HepG2 (cell line): ENCODE data around the gene ARHGAP19. TPM values are rescaled to one million over a fixed set of nuclear protein-coding genes. Genes with fewer than 3 reads are reported as not detected.

ENCODE experiments used
- ARID2 ChIP-seq: sonication (generic); formaldehyde crosslinking; IDR thresholded peaks from 2 replicates; pipeline ENCODE4 v1.8.1; 2022; ENCODE audit warnings: mild to moderate bottlenecking, missing genetic modification reagents, borderline replicate concordance
- ARNTL ChIP-seq: sonication (generic); formaldehyde crosslinking; IDR thresholded peaks from 2 replicates; pipeline ENCODE4 v1.4.0; 2020; ENCODE audit warnings: mild to moderate bottlenecking, missing genetic modification reagents
- ATM ChIP-seq: fragments of 450-650 bp; IDR thresholded peaks from 2 replicates; pipeline ENCODE4 v1.7.1; 2017; ENCODE audit warnings: mild to moderate bottlenecking, borderline replicate concordance
- FOXJ3 ChIP-seq: sonication (generic); formaldehyde crosslinking; IDR thresholded peaks from 2 replicates; pipeline ENCODE4 v1.4.0; 2020; ENCODE audit warnings: missing genetic modification reagents, mild to moderate bottlenecking, borderline replicate concordance
- FOXK2 ChIP-seq: fragments of 450-650 bp; IDR thresholded peaks from 2 replicates; pipeline ENCODE4 v1.6.1; 2016
- ISL2 ChIP-seq: sonication (generic); formaldehyde crosslinking; IDR thresholded peaks from 2 replicates; pipeline ENCODE4 v1.5.0; 2020; ENCODE audit warnings: missing genetic modification reagents
- LCORL ChIP-seq, 2 experiments: fragments of 450-650 bp in 1 of 2; sonication (generic) in 1 of 2; formaldehyde crosslinking in 1 of 2; IDR thresholded peaks; 2 replicates each; pipeline versions ENCODE4 v1.5.0 to v1.6.1; 2017 to 2020; ENCODE audit warnings: antibody characterized with exemption in 1 of 2, missing genetic modification reagents in 1 of 2
- TFE3 ChIP-seq: IDR thresholded peaks from 2 replicates; pipeline ENCODE4 v1.6.1; 2016
- XRCC5 ChIP-seq: fragments of 200-400 bp; formaldehyde crosslinking; optimal IDR thresholded peaks from 2 replicates; pipeline ENCODE3; 2017; ENCODE audit warnings: mild to moderate bottlenecking, low read length
- ZBTB37 ChIP-seq: sonication (generic); formaldehyde crosslinking; IDR thresholded peaks from 2 replicates; pipeline ENCODE4 v1.4.0; 2020; ENCODE audit warnings: mild to moderate bottlenecking, missing genetic modification reagents
- ZNF326 ChIP-seq: sonication (generic); formaldehyde crosslinking; IDR thresholded peaks from 2 replicates; pipeline ENCODE4 v1.4.0; 2020; ENCODE audit warnings: missing genetic modification reagents, borderline replicate concordance
- ZNF557 ChIP-seq: sonication (generic); formaldehyde crosslinking; IDR thresholded peaks from 2 replicates; pipeline ENCODE4 v1.4.0; 2020; ENCODE audit warnings: missing genetic modification reagents
- ZNF776 ChIP-seq: sonication (generic); formaldehyde crosslinking; IDR thresholded peaks from 2 replicates; pipeline ENCODE4 v1.4.0; 2020; ENCODE audit warnings: mild to moderate bottlenecking, missing genetic modification reagents
- polyA plus RNA-seq, 8 experiments: library from polyadenylated mRNA; depleted of rRNA in 3 of 8; stranded (reverse) in 7 of 8; unstranded in 1 of 8; fragments of >200 nt; fragmentation: Illumina TruSeq in 4 of 8; extraction: Trizol in 4 of 8; gene quantifications; 2 replicates each; pipeline versions ENCODE4 v1.2.1 to v1.2.3, GENCODE V29; 2011 to 2016; ENCODE audit warnings: low read depth in 4 of 8, missing spikeins in 1 of 8, mixed read lengths in 1 of 8; ENCODE audit not compliant: insufficient read depth in 1 of 8
- total RNA-seq, 5 experiments: library from RNA; depleted of rRNA; stranded (reverse); fragments of >200 nt; fragmentation: Illumina TruSeq; extraction: Trizol; gene quantifications; 2 replicates each; pipeline ENCODE4 v1.2.3, GENCODE V29; 2016; ENCODE audit warnings: low read depth in 1 of 5

Gene ARHGAP19
- total and polyA plus RNA-seq, 2 of the 13 experiments (the other 11 are each of a cell fraction or from before 2014, with no cell fraction given): 7.6 to 10.0 TPM

DNA sequence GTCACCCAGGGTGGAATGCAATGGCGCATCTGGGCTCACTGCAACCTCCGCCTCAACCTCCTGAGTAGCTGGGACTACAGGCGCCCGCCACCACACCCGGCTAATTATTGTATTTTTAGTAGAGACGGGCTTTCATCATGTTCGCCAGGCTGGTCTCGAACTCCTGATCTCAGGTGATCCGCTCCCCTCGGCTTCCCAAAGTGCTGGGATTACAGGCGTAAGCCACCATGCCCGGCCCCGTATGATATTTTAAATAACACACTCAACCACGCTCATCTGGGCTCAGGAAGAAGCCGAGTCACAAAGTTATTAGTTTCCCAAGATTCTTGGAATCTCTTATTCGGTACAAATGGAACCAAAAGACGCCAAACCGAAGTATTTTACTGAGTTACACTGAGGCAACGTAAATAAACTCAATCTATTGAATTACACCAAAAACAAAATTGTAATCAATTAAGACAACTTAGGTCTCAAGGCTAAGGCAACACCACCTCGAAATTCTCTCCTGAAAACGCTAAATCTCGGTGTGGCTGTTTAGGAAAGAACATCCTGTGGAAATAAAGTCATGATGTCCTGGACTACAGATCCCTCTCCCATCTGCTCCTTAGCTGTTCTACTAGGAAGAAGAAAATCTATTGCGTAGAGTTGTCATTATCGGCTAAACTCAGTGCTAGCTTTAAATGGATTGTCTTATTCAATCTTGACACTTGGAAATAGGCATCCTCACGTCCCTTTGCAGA, 910 bp downstream of the ARHGAP19 start (continued):
- TF ChIP-seq ZBTB37 (CRISPR knock-in tag): 0 out of 2 replicates have a peak, but pooled peaks have one; percentile 26
- no peak for TF ChIP-seq LCORL (IDR thresholded peaks at IDR 0.05)
- TF ChIP-seq LCORL (CRISPR knock-in tag; IDR thresholded peaks at IDR 0.05): peak; percentile 26; the same call in 1 of the 2 replicates
- 0 out of 2 replicates have a peak, but pooled peaks have one; percentile 1 for TF ChIP-seq FOXJ3 (CRISPR knock-in tag)
- 0 out of 2 replicates have a peak, but pooled peaks have one; percentile 17 for TF ChIP-seq ZNF776 (CRISPR knock-in tag)
- no peak for TF ChIP-seq ZNF557 (CRISPR knock-in tag)
- no peak for TF ChIP-seq ZNF326
- no peak for TF ChIP-seq FOXK2
- TF ChIP-seq ARNTL (CRISPR knock-in tag): no peak
- TF ChIP-seq ATM: no peak
- 0 out of 2 replicates have a peak, but pooled peaks have one; percentile 14 for TF ChIP-seq TFE3 (CRISPR knock-in tag)
- TF ChIP-seq ARID2 (CRISPR knock-in tag): no peak
- TF ChIP-seq ISL2 (CRISPR knock-in tag): no peak
- no peak for TF ChIP-seq XRCC5
